Measurements from ENCODE around the gene HBM.
A peak's percentile ranks its signal among the peaks of the same experiment; 100 is the strongest.

HBM gene

GRCh38 chr16:130533-131173 lies 35.1 kb upstream of the HBM start:
- Mint-ChIP-seq H3K9me3 (no peaks in the 10 kb centered on the region), H3K27me3 (ENCODE audit: low read depth) (no peaks in the 10 kb centered on the region), H3K27ac (no peak overlapping the region), H3K4me3 (peak overlapping the region in 1 of 3 experiments; percentile 21), H3K4me1 (peaks cover 13% of the 10 kb centered on the region), H3K36me3 (ENCODE audit: low read depth) (peaks cover 4% of the 10 kb centered on the region)
- no peak for TF ChIP-seq CTCF (IDR thresholded peaks at IDR 0.05; ENCODE audit: unreplicated experiment in 3 of 3)

- Mint-ChIP-seq H3K4me3 (no peak overlapping the region), H3K36me3 (ENCODE audit: low read depth) (peaks cover 7% of the 10 kb centered on the region), H3K4me1 (peaks cover 13% of the 10 kb centered on the region), H3K9me3 (no peaks in the 10 kb centered on the region), H3K27me3 (ENCODE audit: low read depth) (no peaks in the 10 kb centered on the region), H3K27ac (no peak overlapping the region)
- no peak for TF ChIP-seq CTCF (IDR thresholded peaks at IDR 0.05; ENCODE audit: unreplicated experiment in 3 of 3)
Measured at GRCh38 chr16:132120-132519, 33.7 kb upstream of the HBM start.

- H3K36me3 Mint-ChIP-seq (ENCODE audit: low read depth), result peaks cover 7% of the 10 kb centered on the region
- peak overlapping the region in 2 of 3 experiments; percentile 16 to 19 for H3K4me3 Mint-ChIP-seq
- peaks cover 13% of the 10 kb centered on the region for H3K4me1 Mint-ChIP-seq
- no peaks in the 10 kb centered on the region for H3K27me3 Mint-ChIP-seq (ENCODE audit: low read depth)
- no peaks in the 10 kb centered on the region for H3K9me3 Mint-ChIP-seq
- TF ChIP-seq CTCF (IDR thresholded peaks at IDR 0.05; ENCODE audit: unreplicated experiment in 3 of 3), result no peak
- peak overlapping the region in 2 of 3 experiments; percentile 42 to 58 for H3K27ac Mint-ChIP-seq
Measured at GRCh38 chr16:133716-134115, 32.1 kb upstream of the HBM start.

- no peaks in the 10 kb centered on the region for H3K27me3 Mint-ChIP-seq (ENCODE audit: low read depth)
- peaks cover 13% of the 10 kb centered on the region for H3K4me1 Mint-ChIP-seq
- H3K36me3 Mint-ChIP-seq (ENCODE audit: low read depth), result peaks cover 7% of the 10 kb centered on the region
- H3K9me3 Mint-ChIP-seq, result no peaks in the 10 kb centered on the region
- peak overlapping the region in 2 of 3 experiments; percentile 79 to 91 for H3K27ac Mint-ChIP-seq
- no peak for TF ChIP-seq CTCF (IDR thresholded peaks at IDR 0.05; ENCODE audit: unreplicated experiment in 3 of 3)
- H3K4me3 Mint-ChIP-seq, result peak overlapping the region; percentile 86 to 90 (median 87)
Measured at GRCh38 chr16:138049-138417, 27.7 kb upstream of the HBM start.

- peak overlapping the region; percentile 73 to 83 (median 79) for H3K4me3 Mint-ChIP-seq
- no peaks in the 10 kb centered on the region for H3K4me1 Mint-ChIP-seq
- peaks cover 5% of the 10 kb centered on the region for H3K27me3 Mint-ChIP-seq (ENCODE audit: low read depth)
- no peak for TF ChIP-seq CTCF (IDR thresholded peaks at IDR 0.05; ENCODE audit: unreplicated experiment in 3 of 3)
- H3K9me3 Mint-ChIP-seq, result no peaks in the 10 kb centered on the region
- H3K36me3 Mint-ChIP-seq (ENCODE audit: low read depth), result peaks cover 3% of the 10 kb centered on the region
- peak overlapping the region; percentile 48 to 59 (median 54) for H3K27ac Mint-ChIP-seq
Measured at GRCh38 chr16:140175-140857, 25.5 kb upstream of the HBM start.
